ENCODE data around the gene RPS6KA2. TPM values are rescaled to one million over a fixed set of nuclear protein-coding genes. Genes with fewer than 3 reads are reported as not detected.

RPS6KA2 gene
- 10 to 100 TPM in 2 of 3 donors, 1 to 10 TPM in 1; 8.6 to 21.3 (median 18.7) TPM for total RNA-seq
- long read RNA-seq, donor 1, full-length matches to known transcripts, result 9 of 30 reads
- long read RNA-seq, donor 1, partial matches to known transcripts, result 6 of 30 reads
- long read RNA-seq, donor 1, other reads (novel, unspliced or antisense), result 15 of 30 reads
- long read RNA-seq, donor 2, partial matches to known transcripts, result 2 of 6 reads
- long read RNA-seq, donor 2, other reads (novel, unspliced or antisense), result 4 of 6 reads

GRCh38 chr6:166627033-166627874 lies at the start of gene RPS6KA2:
Gene RPS6KA2, minus strand, starts transcription at chr6:166627251. Its CDS starts 232 bp downstream, at chr6:166627019.
- DNase-seq, result peak; percentile 100
- no peaks in the 10 kb centered on the region for H3K36me3 ChIP-seq (ENCODE audit: low read depth)
- no peaks in the 10 kb centered on the region for H3K9me3 ChIP-seq
- peaks cover 12% of the 10 kb centered on the region for H3K4me1 ChIP-seq (ENCODE audit: low read depth)
- ATAC-seq, result peak; percentile 93
- H3K4me3 ChIP-seq, result peak within 1 kb of the TSS; percentile 58
- intact Hi-C loops (cut with DNase I, micrococcal nuclease), result no loop called here
- TF ChIP-seq CTCF (IDR thresholded peaks at IDR 0.05), result peak; percentile 30

GRCh38 chr6:166676270-166676860 lies 49.3 kb upstream of the RPS6KA2 start:
- Histone ChIP-seq H3K9me3 (no peaks in the 10 kb centered on the region), H3K4me1 (ENCODE audit: low read depth) (no peaks in the 10 kb centered on the region), H3K4me3 (no peak overlapping the region), H3K36me3 (ENCODE audit: low read depth) (no peaks in the 10 kb centered on the region)
- DNase-seq (no peak), ATAC-seq (no peak)
- intact Hi-C loops (cut with DNase I, micrococcal nuclease), result no loop called here
- TF ChIP-seq CTCF (IDR thresholded peaks at IDR 0.05), result no peak

- no peaks in the 10 kb centered on the region for H3K4me1 ChIP-seq (ENCODE audit: low read depth)
- DNase-seq, result no peak
- intact Hi-C loops (cut with DNase I, micrococcal nuclease), result no loop called here
- no peak for TF ChIP-seq CTCF (IDR thresholded peaks at IDR 0.05)
- H3K4me3 ChIP-seq, result no peak overlapping the region
- no peaks in the 10 kb centered on the region for H3K9me3 ChIP-seq
- no peaks in the 10 kb centered on the region for H3K36me3 ChIP-seq (ENCODE audit: low read depth)
- peak; percentile 51 for ATAC-seq
These were observed 48.7 kb upstream of the RPS6KA2 start for GRCh38 chr6:166675736-166676135.

- Histone ChIP-seq H3K9me3 (no peaks in the 10 kb centered on the region), H3K4me3 (no peak overlapping the region), H3K4me1 (ENCODE audit: low read depth) (no peaks in the 10 kb centered on the region), H3K36me3 (ENCODE audit: low read depth) (no peaks in the 10 kb centered on the region)
- DNase-seq (no peak), ATAC-seq (no peak)
- TF ChIP-seq CTCF (IDR thresholded peaks at IDR 0.05), result no peak
- intact Hi-C loops (cut with DNase I, micrococcal nuclease), result no loop called here
These were observed 46.3 kb upstream of the RPS6KA2 start for GRCh38 chr6:166673309-166673708.

GRCh38 chr6:166672624-166673206 lies 45.7 kb upstream of the RPS6KA2 start:
- TF ChIP-seq CTCF (IDR thresholded peaks at IDR 0.05), result no peak
- Histone ChIP-seq H3K4me3 (no peak overlapping the region), H3K36me3 (ENCODE audit: low read depth) (no peaks in the 10 kb centered on the region), H3K9me3 (no peaks in the 10 kb centered on the region), H3K4me1 (ENCODE audit: low read depth) (no peaks in the 10 kb centered on the region)
- no peak for ATAC-seq
- intact Hi-C loops (cut with DNase I, micrococcal nuclease), result no loop called here
- DNase-seq, result no peak

Measured in mucosa of descending colon (tissue), 3 donors.